GM23338 (cell line): ENCODE measurements around the gene NRG3. TPM values are rescaled to one million over a fixed set of nuclear protein-coding genes. Genes with fewer than 3 reads are reported as not detected.

Experiments
- ATAC-seq: fragments of 200-7000 bp; cut with Tn5 transposase; 3 replicates; pipeline ENCODE4 v1.9.1; 2020
- DNase-seq: peaks from one replicate; pipeline ENCODE4 v3.0.0-alpha.2; 2015; ENCODE audit warnings: low spot score
- H2AFZ ChIP-seq: fragments of 200-600 bp; sonication (generic); 2 replicates; pipeline ENCODE4 v1.8.0; 2016; ENCODE audit warnings: antibody characterized with exemption, mild to moderate bottlenecking, moderate library complexity
- H3F3A ChIP-seq: fragments of 200-600 bp; sonication (generic); replicated peaks from 2 replicates; pipeline ENCODE4 v1.8.0; 2017; ENCODE audit warnings: antibody characterized with exemption, mixed run types, low read depth
- H3K27ac ChIP-seq: fragments of 200-600 bp; sonication (generic); 2 replicates; pipeline ENCODE4 v1.6.1; 2016; ENCODE audit warnings: low read depth
- H3K27me3 ChIP-seq: fragments of 200-600 bp; sonication (generic); 2 replicates; pipeline ENCODE4 v1.8.0; 2016; ENCODE audit warnings: mild to moderate bottlenecking, mixed run types, moderate library complexity; ENCODE audit not compliant: insufficient read depth
- H3K36me3 ChIP-seq: fragments of 200-600 bp; sonication (generic); 2 replicates; pipeline ENCODE4 v1.8.0; 2016; ENCODE audit warnings: mild to moderate bottlenecking; ENCODE audit not compliant: insufficient read depth
- H3K4me1 ChIP-seq: fragments of 200-600 bp; sonication (generic); 2 replicates; pipeline ENCODE4 v1.8.0; 2016; ENCODE audit warnings: mild to moderate bottlenecking, moderate library complexity; ENCODE audit not compliant: insufficient read depth
- H3K4me2 ChIP-seq: fragments of 200-600 bp; sonication (generic); 2 replicates; pipeline ENCODE4 v1.7.1; 2017; ENCODE audit warnings: mixed run types
- H3K4me3 ChIP-seq: fragments of 200-600 bp; sonication (generic); 2 replicates; pipeline ENCODE4 v1.6.1; 2016; ENCODE audit warnings: mixed run types
- H3K79me2 ChIP-seq: fragments of 200-600 bp; sonication (generic); replicated peaks from 2 replicates; pipeline ENCODE4 v1.8.0; 2017; ENCODE audit warnings: mild to moderate bottlenecking; ENCODE audit not compliant: insufficient read depth
- H3K9me2 ChIP-seq: fragments of 200-600 bp; sonication (generic); 2 replicates; pipeline ENCODE4 v1.8.0; 2017; ENCODE audit not compliant: insufficient read depth
- H4K20me1 ChIP-seq: fragments of 200-600 bp; sonication (generic); replicated peaks from 2 replicates; pipeline ENCODE4 v1.8.0; 2017; ENCODE audit warnings: mild to moderate bottlenecking; ENCODE audit not compliant: insufficient read depth
- H3K27ac Mint-ChIP-seq: 2 replicates; pipeline ENCODE4 v1.8.0; 2020; ENCODE audit warnings: inconsistent platforms, mild to moderate bottlenecking, moderate library complexity, mixed read lengths
- H3K27me3 Mint-ChIP-seq: 3 replicates; pipeline ENCODE4 v1.8.0; 2022; ENCODE audit warnings: low read depth, mild to moderate bottlenecking, moderate library complexity, mixed read lengths, inconsistent platforms; ENCODE audit not compliant: insufficient read depth, poor library complexity
- H3K36me3 Mint-ChIP-seq: 3 replicates; pipeline ENCODE4 v1.8.0; 2021; ENCODE audit warnings: low read depth, mild to moderate bottlenecking, inconsistent platforms, moderate library complexity, mixed read lengths
- H3K4me1 Mint-ChIP-seq: 3 replicates; pipeline ENCODE4 v1.8.0; 2020; ENCODE audit warnings: mild to moderate bottlenecking, inconsistent platforms, mixed read lengths
- H3K4me3 Mint-ChIP-seq: 3 replicates; pipeline ENCODE4 v1.8.0; 2021; ENCODE audit warnings: moderate library complexity, mild to moderate bottlenecking, inconsistent platforms, mixed read lengths
- H3K9me3 Mint-ChIP-seq: 3 replicates; pipeline ENCODE4 v1.8.0; 2020; ENCODE audit warnings: moderate library complexity, mild to moderate bottlenecking, inconsistent platforms, mixed read lengths
- CREB1 ChIP-seq: fragments of 250-450 bp; sonication (Bioruptor Pico); IDR thresholded peaks from 2 replicates; pipeline ENCODE4 v1.5.0; 2020; ENCODE audit warnings: low read depth, mild to moderate bottlenecking, moderate library complexity
- EZH2 ChIP-seq: fragments of 200-600 bp; sonication (generic); IDR thresholded peaks from one replicate; pipeline ENCODE4 v1.8.0; 2017; ENCODE audit warnings: antibody characterized with exemption, mild to moderate bottlenecking, low read depth; ENCODE audit not compliant: unreplicated experiment
- EZH2phosphoT487 ChIP-seq: fragments of 200-600 bp; sonication (generic); IDR thresholded peaks from one replicate; pipeline ENCODE4 v1.8.1; 2018; ENCODE audit warnings: antibody characterized with exemption; ENCODE audit not compliant: unreplicated experiment
- JUNB ChIP-seq: IDR thresholded peaks from one replicate; pipeline ENCODE4 v1.6.1; 2016; ENCODE audit warnings: antibody characterized with exemption; ENCODE audit not compliant: unreplicated experiment
- NANOG ChIP-seq: IDR thresholded peaks from 2 replicates; pipeline ENCODE4 v1.6.1; 2016; ENCODE audit warnings: antibody characterized with exemption, borderline replicate concordance
- POLR2AphosphoS5 ChIP-seq: IDR thresholded peaks from 2 replicates; pipeline ENCODE4 v1.6.1; 2016; ENCODE audit warnings: antibody characterized with exemption, low read depth
- STAT1 ChIP-seq: IDR thresholded peaks from one replicate; pipeline ENCODE4 v1.6.1; 2016; ENCODE audit warnings: antibody characterized with exemption; ENCODE audit not compliant: unreplicated experiment
- ZNF114 ChIP-seq: fragments of 250-450 bp; sonication (Bioruptor Pico); IDR thresholded peaks from 2 replicates; pipeline ENCODE4 v1.5.0; 2020; ENCODE audit warnings: mild to moderate bottlenecking, moderate library complexity
- ZNF331 ChIP-seq: fragments of 250-450 bp; sonication (Bioruptor Pico); IDR thresholded peaks from 2 replicates; pipeline ENCODE4 v1.5.0; 2020; ENCODE audit warnings: low read depth, mild to moderate bottlenecking, moderate library complexity
- polyA plus RNA-seq: library from polyadenylated mRNA; unstranded; fragments of >200 nt; fragmentation: Nextera tagmentation; extraction: Ambion mirVana; gene quantifications from 2 replicates; pipeline ENCODE4 v1.2.1, GENCODE V29; 2016
- total RNA-seq: library from RNA; depleted of rRNA; stranded (reverse); fragments of >200 nt; shearing (Covaris generic); gene quantifications from 2 replicates; pipeline ENCODE4 v1.2.3, GENCODE V29; 2014
- TF ChIP-seq, protein P1 (sequence below): fragments of 250-450 bp; sonication (Bioruptor Pico); IDR thresholded peaks from 2 replicates; pipeline ENCODE4 v1.5.0; 2020; ENCODE audit warnings: mild to moderate bottlenecking, moderate library complexity
- TF ChIP-seq, protein P2 (sequence below), 2 experiments: fragments of 200-600 bp in 1 of 2; sonication (generic) in 1 of 2; conservative IDR thresholded peaks; 2 replicates each; pipeline versions ENCODE4 v1.5.1 to v1.6.1; 2016 to 2017; ENCODE audit warnings: antibody characterized with exemption in 2 of 2, low read depth in 2 of 2, mild to moderate bottlenecking in 2 of 2, moderate library complexity in 1 of 2
- TF ChIP-seq, protein P3 (sequence below): IDR thresholded peaks from one replicate; pipeline ENCODE4 v1.6.1; 2018; ENCODE audit warnings: antibody characterized with exemption; ENCODE audit not compliant: unreplicated experiment
- TF ChIP-seq, protein P4 (sequence below): IDR thresholded peaks from 2 replicates; pipeline ENCODE4 v1.6.1; 2016; ENCODE audit warnings: antibody characterized with exemption

Gene NRG3
- total and polyA plus RNA-seq, 2 experiments from 2014 or later, result 1.9 to 3.9 TPM

DNA sequence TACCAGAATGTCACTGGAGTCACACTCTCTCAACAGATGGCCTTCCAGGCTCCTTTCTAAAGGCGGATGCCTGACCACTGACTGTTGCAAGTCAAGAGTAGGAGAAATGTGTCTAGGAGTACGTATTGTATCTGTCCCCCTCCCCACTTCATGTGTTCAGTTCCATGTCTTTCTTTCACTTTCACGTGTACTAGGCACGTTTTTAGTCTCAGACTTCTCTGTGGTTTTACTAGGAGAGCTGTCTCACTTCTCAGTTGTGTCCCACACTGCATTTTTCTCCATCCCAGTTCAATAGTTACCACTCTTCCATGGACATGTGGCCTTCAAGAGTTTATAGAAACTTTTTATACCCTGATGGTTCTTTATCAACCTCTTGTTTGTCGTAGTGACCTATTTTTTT, 893.0 kb downstream of the NRG3 start:
- DNase-seq, result no peak
- no peaks in the 10 kb centered on the region for H4K20me1 ChIP-seq
- H3K27ac Mint-ChIP-seq, result no peak overlapping the region
- H3F3A ChIP-seq, result no peaks in the 10 kb centered on the region
- no peak overlapping the region for H3K4me3 Mint-ChIP-seq
- no peaks in the 10 kb centered on the region for H3K79me2 ChIP-seq
- H2AFZ ChIP-seq, result no peak overlapping the region
- H3K4me1 ChIP-seq, result no peaks in the 10 kb centered on the region
- no peaks in the 10 kb centered on the region for H3K9me2 ChIP-seq
- H3K27me3 Mint-ChIP-seq, result peaks cover 4% of the 10 kb centered on the region
- H3K27me3 ChIP-seq, result no peaks in the 10 kb centered on the region
- H3K4me3 ChIP-seq, result no peak overlapping the region
- no peak for ATAC-seq
- peaks cover 3% of the 10 kb centered on the region; the same call in 1 of the 3 replicates for H3K36me3 Mint-ChIP-seq
- TF ChIP-seq NANOG, result no peak
- no peak for TF ChIP-seq POLR2AphosphoS5
- TF ChIP-seq EZH2phosphoT487, result no peak
- TF ChIP-seq EZH2, result no peak
- TF ChIP-seq, protein P1, sequence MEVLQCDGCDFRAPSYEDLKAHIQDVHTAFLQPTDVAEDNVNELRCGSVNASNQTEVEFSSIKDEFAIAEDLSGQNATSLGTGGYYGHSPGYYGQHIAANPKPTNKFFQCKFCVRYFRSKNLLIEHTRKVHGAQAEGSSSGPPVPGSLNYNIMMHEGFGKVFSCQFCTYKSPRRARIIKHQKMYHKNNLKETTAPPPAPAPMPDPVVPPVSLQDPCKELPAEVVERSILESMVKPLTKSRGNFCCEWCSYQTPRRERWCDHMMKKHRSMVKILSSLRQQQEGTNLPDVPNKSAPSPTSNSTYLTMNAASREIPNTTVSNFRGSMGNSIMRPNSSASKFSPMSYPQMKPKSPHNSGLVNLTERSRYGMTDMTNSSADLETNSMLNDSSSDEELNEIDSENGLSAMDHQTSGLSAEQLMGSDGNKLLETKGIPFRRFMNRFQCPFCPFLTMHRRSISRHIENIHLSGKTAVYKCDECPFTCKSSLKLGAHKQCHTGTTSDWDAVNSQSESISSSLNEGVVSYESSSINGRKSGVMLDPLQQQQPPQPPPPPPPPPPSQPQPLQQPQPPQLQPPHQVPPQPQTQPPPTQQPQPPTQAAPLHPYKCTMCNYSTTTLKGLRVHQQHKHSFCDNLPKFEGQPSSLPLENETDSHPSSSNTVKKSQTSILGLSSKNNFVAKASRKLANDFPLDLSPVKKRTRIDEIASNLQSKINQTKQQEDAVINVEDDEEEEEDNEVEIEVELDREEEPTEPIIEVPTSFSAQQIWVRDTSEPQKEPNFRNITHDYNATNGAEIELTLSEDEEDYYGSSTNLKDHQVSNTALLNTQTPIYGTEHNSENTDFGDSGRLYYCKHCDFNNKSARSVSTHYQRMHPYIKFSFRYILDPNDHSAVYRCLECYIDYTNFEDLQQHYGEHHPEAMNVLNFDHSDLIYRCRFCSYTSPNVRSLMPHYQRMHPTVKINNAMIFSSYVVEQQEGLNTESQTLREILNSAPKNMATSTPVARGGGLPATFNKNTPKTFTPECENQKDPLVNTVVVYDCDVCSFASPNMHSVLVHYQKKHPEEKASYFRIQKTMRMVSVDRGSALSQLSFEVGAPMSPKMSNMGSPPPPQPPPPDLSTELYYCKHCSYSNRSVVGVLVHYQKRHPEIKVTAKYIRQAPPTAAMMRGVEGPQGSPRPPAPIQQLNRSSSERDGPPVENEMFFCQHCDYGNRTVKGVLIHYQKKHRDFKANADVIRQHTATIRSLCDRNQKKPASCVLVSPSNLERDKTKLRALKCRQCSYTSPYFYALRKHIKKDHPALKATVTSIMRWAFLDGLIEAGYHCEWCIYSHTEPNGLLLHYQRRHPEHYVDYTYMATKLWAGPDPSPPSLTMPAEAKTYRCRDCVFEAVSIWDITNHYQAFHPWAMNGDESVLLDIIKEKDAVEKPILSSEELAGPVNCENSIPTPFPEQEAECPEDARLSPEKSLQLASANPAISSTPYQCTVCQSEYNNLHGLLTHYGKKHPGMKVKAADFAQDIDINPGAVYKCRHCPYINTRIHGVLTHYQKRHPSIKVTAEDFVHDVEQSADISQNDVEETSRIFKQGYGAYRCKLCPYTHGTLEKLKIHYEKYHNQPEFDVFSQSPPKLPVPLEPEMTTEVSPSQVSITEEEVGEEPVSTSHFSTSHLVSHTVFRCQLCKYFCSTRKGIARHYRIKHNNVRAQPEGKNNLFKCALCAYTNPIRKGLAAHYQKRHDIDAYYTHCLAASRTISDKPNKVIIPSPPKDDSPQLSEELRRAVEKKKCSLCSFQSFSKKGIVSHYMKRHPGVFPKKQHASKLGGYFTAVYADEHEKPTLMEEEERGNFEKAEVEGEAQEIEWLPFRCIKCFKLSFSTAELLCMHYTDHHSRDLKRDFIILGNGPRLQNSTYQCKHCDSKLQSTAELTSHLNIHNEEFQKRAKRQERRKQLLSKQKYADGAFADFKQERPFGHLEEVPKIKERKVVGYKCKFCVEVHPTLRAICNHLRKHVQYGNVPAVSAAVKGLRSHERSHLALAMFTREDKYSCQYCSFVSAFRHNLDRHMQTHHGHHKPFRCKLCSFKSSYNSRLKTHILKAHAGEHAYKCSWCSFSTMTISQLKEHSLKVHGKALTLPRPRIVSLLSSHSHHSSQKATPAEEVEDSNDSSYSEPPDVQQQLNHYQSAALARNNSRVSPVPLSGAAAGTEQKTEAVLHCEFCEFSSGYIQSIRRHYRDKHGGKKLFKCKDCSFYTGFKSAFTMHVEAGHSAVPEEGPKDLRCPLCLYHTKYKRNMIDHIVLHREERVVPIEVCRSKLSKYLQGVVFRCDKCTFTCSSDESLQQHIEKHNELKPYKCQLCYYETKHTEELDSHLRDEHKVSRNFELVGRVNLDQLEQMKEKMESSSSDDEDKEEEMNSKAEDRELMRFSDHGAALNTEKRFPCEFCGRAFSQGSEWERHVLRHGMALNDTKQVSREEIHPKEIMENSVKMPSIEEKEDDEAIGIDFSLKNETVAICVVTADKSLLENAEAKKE, result no peak
- TF ChIP-seq, protein P2, sequence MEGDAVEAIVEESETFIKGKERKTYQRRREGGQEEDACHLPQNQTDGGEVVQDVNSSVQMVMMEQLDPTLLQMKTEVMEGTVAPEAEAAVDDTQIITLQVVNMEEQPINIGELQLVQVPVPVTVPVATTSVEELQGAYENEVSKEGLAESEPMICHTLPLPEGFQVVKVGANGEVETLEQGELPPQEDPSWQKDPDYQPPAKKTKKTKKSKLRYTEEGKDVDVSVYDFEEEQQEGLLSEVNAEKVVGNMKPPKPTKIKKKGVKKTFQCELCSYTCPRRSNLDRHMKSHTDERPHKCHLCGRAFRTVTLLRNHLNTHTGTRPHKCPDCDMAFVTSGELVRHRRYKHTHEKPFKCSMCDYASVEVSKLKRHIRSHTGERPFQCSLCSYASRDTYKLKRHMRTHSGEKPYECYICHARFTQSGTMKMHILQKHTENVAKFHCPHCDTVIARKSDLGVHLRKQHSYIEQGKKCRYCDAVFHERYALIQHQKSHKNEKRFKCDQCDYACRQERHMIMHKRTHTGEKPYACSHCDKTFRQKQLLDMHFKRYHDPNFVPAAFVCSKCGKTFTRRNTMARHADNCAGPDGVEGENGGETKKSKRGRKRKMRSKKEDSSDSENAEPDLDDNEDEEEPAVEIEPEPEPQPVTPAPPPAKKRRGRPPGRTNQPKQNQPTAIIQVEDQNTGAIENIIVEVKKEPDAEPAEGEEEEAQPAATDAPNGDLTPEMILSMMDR (conservative IDR thresholded peaks at IDR 0.05; ENCODE audit: low read depth in 2 of 2), result no peak
- TF ChIP-seq ZNF331 (CRISPR knock-in tag), result no peak
- no peak for TF ChIP-seq JUNB
- TF ChIP-seq STAT1, result no peak
- TF ChIP-seq, protein P3, sequence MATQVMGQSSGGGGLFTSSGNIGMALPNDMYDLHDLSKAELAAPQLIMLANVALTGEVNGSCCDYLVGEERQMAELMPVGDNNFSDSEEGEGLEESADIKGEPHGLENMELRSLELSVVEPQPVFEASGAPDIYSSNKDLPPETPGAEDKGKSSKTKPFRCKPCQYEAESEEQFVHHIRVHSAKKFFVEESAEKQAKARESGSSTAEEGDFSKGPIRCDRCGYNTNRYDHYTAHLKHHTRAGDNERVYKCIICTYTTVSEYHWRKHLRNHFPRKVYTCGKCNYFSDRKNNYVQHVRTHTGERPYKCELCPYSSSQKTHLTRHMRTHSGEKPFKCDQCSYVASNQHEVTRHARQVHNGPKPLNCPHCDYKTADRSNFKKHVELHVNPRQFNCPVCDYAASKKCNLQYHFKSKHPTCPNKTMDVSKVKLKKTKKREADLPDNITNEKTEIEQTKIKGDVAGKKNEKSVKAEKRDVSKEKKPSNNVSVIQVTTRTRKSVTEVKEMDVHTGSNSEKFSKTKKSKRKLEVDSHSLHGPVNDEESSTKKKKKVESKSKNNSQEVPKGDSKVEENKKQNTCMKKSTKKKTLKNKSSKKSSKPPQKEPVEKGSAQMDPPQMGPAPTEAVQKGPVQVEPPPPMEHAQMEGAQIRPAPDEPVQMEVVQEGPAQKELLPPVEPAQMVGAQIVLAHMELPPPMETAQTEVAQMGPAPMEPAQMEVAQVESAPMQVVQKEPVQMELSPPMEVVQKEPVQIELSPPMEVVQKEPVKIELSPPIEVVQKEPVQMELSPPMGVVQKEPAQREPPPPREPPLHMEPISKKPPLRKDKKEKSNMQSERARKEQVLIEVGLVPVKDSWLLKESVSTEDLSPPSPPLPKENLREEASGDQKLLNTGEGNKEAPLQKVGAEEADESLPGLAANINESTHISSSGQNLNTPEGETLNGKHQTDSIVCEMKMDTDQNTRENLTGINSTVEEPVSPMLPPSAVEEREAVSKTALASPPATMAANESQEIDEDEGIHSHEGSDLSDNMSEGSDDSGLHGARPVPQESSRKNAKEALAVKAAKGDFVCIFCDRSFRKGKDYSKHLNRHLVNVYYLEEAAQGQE, result no peak
- no peak for TF ChIP-seq ZNF114
- no peak for TF ChIP-seq CREB1
- TF ChIP-seq, protein P4, sequence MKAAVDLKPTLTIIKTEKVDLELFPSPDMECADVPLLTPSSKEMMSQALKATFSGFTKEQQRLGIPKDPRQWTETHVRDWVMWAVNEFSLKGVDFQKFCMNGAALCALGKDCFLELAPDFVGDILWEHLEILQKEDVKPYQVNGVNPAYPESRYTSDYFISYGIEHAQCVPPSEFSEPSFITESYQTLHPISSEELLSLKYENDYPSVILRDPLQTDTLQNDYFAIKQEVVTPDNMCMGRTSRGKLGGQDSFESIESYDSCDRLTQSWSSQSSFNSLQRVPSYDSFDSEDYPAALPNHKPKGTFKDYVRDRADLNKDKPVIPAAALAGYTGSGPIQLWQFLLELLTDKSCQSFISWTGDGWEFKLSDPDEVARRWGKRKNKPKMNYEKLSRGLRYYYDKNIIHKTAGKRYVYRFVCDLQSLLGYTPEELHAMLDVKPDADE, result no peak
- H3K27ac ChIP-seq, result no peak overlapping the region
- H3K4me1 Mint-ChIP-seq, result no peaks in the 10 kb centered on the region
- H3K9me3 Mint-ChIP-seq, result peaks cover 5% of the 10 kb centered on the region; the same call in 2 of the 3 replicates
- no peak overlapping the region for H3K4me2 ChIP-seq
- H3K36me3 ChIP-seq, result no peaks in the 10 kb centered on the region
